Suprapubic skin (tissue), 4 donors: ENCODE measurements around the gene ZNF213. TPM values are rescaled to one million over a fixed set of nuclear protein-coding genes. Genes with fewer than 3 reads are reported as not detected.
A peak's percentile ranks its signal among the peaks of the same experiment; 100 is the strongest.
"Not testable (repeated sequence)": the region's sequence is repeated elsewhere in the genome, so short reads cannot be mapped to it uniquely, and the experiment has no call there.

Experiments used
- DNase-seq, 2 donors: peaks; one replicate each; pipeline ENCODE4 v3.0.0-alpha.2; 2019; ENCODE audit warnings: low spot score in 2 of 2
- H3K27ac ChIP-seq: fragments of 200-600 bp; sonication (generic); one replicate; pipeline ENCODE4 v1.5.1; 2019
- H3K27me3 ChIP-seq: fragments of 200-600 bp; sonication (generic); one replicate; pipeline ENCODE4 v1.5.1; 2019
- H3K36me3 ChIP-seq: fragments of 200-600 bp; sonication (generic); one replicate; pipeline ENCODE4 v1.5.1; 2019
- H3K4me1 ChIP-seq: fragments of 200-600 bp; sonication (generic); one replicate; pipeline ENCODE4 v1.5.1; 2019
- H3K4me3 ChIP-seq: fragments of 200-600 bp; sonication (generic); one replicate; pipeline ENCODE4 v1.5.1; 2019; ENCODE audit warnings: mild to moderate bottlenecking
- H3K9me3 ChIP-seq: fragments of 200-600 bp; sonication (generic); one replicate; pipeline ENCODE4 v1.5.1; 2019
- CTCF ChIP-seq, 2 donors: fragments of 200-600 bp in 1 of 2; fragments of 450-650 bp in 1 of 2; sonication (generic) in 1 of 2; IDR thresholded peaks; one replicate each; pipeline ENCODE4 v1.5.1; 2016 to 2019; ENCODE audit warnings: antibody characterized with exemption in 2 of 2, mild to moderate bottlenecking in 1 of 2, moderate library complexity in 1 of 2
- EP300 ChIP-seq: sonication (generic); formaldehyde crosslinking; IDR thresholded peaks from one replicate; pipeline ENCODE4 v1.6.1; 2017; ENCODE audit warnings: antibody characterized with exemption
- POLR2A ChIP-seq, 2 donors: fragments of 450-650 bp; IDR thresholded peaks; one replicate each; pipeline ENCODE4 v1.6.1; 2017; ENCODE audit warnings: antibody characterized with exemption in 2 of 2, mild to moderate bottlenecking in 2 of 2, moderate library complexity in 2 of 2
- POLR2AphosphoS5 ChIP-seq, 3 donors: sonication (generic); formaldehyde crosslinking; IDR thresholded peaks; one replicate each; pipeline ENCODE4 v1.6.1; 2017; ENCODE audit warnings: antibody characterized with exemption in 3 of 3
- WGBS: methylation state at CpG from one replicate; pipeline ENCODE4 v1.1.5; 2018; 5-methylcytosine and 5-hydroxymethylcytosine counted together
- total RNA-seq, 4 donors: library from RNA; depleted of rRNA; stranded (reverse); fragments of >200 nt; gene quantifications; one replicate each; pipeline ENCODE4 v1.1.0, GENCODE V29; 2016

Gene ZNF213
- total RNA-seq, 4 donors from 2014 or later: 14.0 to 18.0 (median 16.4) TPM

GRCh38 chr16:3180445-3180878, 45.6 kb downstream of the ZNF213 start:
- no peak overlapping the region for H3K4me3 ChIP-seq
- H3K36me3 ChIP-seq: no peaks in the 10 kb centered on the region
- WGBS: 68% methylated on average over 21 of the region's 21 CpGs
- peaks cover 14% of the 10 kb centered on the region for H3K4me1 ChIP-seq
- no peak overlapping the region for H3K27ac ChIP-seq
- H3K27me3 ChIP-seq: peaks cover 100% of the 10 kb centered on the region
- TF ChIP-seq CTCF (IDR thresholded peaks at IDR 0.05): no peak
- no peak for TF ChIP-seq POLR2A (IDR thresholded peaks at IDR 0.05)
- TF ChIP-seq EP300: no peak
- no peak for TF ChIP-seq POLR2AphosphoS5 (IDR thresholded peaks at IDR 0.05)
- no peak for DNase-seq
- no peaks in the 10 kb centered on the region for H3K9me3 ChIP-seq

GRCh38 chr16:3182293-3182607, 47.4 kb downstream of the ZNF213 start:
- peaks cover 99% of the 10 kb centered on the region for H3K27me3 ChIP-seq
- not testable (repeated sequence) for H3K4me3 ChIP-seq
- 53% methylated on average over 8 of the region's 8 CpGs for WGBS

GRCh38 chr16:3182608-3183444, 48.0 kb downstream of the ZNF213 start:
- H3K36me3 ChIP-seq: no peaks in the 10 kb centered on the region
- no peak for TF ChIP-seq POLR2A (IDR thresholded peaks at IDR 0.05)
- peak in 1 of 2 donors; percentile 20 for TF ChIP-seq CTCF (IDR thresholded peaks at IDR 0.05)
- H3K27ac ChIP-seq: no peak overlapping the region
- WGBS: 1% methylated on average over 37 of the region's 72 CpGs
- peaks cover 99% of the 10 kb centered on the region for H3K27me3 ChIP-seq
- no peaks in the 10 kb centered on the region for H3K9me3 ChIP-seq
- H3K4me3 ChIP-seq: peak overlapping the region; percentile 39
- DNase-seq: no peak
- H3K4me1 ChIP-seq: peaks cover 12% of the 10 kb centered on the region

More at GRCh38 chr16:3182293-3182607, 47.4 kb downstream of the ZNF213 start:
- DNase-seq, H3K36me3 ChIP-seq, H3K27ac ChIP-seq, H3K9me3 ChIP-seq: not testable (repeated sequence)
- H3K4me1 ChIP-seq: peaks cover 12% of the 10 kb centered on the region

- H3K4me1 ChIP-seq: peaks cover 18% of the 10 kb centered on the region
- H3K27me3 ChIP-seq: peaks cover 99% of the 10 kb centered on the region
- no peak overlapping the region for H3K27ac ChIP-seq
- WGBS: 3% methylated on average over 42 of the region's 42 CpGs
- peak overlapping the region; percentile 39 for H3K4me3 ChIP-seq
- TF ChIP-seq POLR2AphosphoS5 (IDR thresholded peaks at IDR 0.05) (no peak), CTCF (IDR thresholded peaks at IDR 0.05) (no peak), EP300 (no peak), POLR2A (IDR thresholded peaks at IDR 0.05) (no peak)
- no peaks in the 10 kb centered on the region for H3K9me3 ChIP-seq
- no peaks in the 10 kb centered on the region for H3K36me3 ChIP-seq
- no peak for DNase-seq
Observed at GRCh38 chr16:3183445-3184139, 48.8 kb downstream of the ZNF213 start.

GRCh38 chr16:3186946-3187690, 52.3 kb downstream of the ZNF213 start:
- 72% methylated on average over 23 of the region's 23 CpGs for WGBS
- Histone ChIP-seq H3K27me3 (peaks cover 99% of the 10 kb centered on the region), H3K27ac (no peak overlapping the region), H3K4me3 (no peak overlapping the region), H3K9me3 (no peaks in the 10 kb centered on the region), H3K4me1 (peaks cover 34% of the 10 kb centered on the region), H3K36me3 (no peaks in the 10 kb centered on the region)
- no peak for TF ChIP-seq EP300
- TF ChIP-seq POLR2A (IDR thresholded peaks at IDR 0.05): no peak
- TF ChIP-seq POLR2AphosphoS5 (IDR thresholded peaks at IDR 0.05): no peak
- no peak for TF ChIP-seq CTCF (IDR thresholded peaks at IDR 0.05)
- DNase-seq: no peak
